GM21529 (cell line): ENCODE results near the gene BCKDK.

Source experiments
- ATAC-seq: cut with Tn5 transposase; IDR thresholded peaks from one replicate; pipeline ENCODE4 v1.9.1; 2021; ENCODE audit not compliant: unreplicated experiment

The BCKDK gene

DNA sequence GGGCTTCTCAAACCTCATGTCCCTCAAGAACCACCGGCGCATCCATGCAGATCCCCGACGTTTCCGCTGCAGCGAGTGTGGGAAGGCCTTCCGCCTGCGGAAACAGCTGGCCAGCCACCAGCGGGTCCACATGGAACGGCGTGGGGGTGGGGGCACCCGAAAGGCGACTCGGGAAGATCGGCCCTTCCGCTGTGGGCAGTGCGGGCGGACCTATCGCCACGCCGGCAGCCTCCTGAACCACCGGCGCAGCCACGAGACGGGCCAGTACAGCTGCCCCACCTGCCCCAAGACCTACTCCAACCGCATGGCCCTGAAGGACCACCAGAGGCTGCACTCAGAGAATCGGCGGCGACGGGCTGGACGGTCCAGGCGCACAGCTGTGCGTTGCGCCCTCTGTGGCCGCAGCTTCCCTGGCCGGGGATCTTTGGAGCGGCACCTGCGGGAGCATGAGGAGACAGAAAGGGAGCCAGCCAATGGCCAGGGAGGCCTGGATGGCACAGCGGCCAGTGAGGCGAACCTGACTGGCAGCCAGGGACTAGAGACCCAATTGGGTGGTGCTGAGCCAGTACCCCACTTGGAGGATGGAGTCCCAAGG lies 28.1 kb upstream of the BCKDK start:
- no peak for ATAC-seq

DNA sequence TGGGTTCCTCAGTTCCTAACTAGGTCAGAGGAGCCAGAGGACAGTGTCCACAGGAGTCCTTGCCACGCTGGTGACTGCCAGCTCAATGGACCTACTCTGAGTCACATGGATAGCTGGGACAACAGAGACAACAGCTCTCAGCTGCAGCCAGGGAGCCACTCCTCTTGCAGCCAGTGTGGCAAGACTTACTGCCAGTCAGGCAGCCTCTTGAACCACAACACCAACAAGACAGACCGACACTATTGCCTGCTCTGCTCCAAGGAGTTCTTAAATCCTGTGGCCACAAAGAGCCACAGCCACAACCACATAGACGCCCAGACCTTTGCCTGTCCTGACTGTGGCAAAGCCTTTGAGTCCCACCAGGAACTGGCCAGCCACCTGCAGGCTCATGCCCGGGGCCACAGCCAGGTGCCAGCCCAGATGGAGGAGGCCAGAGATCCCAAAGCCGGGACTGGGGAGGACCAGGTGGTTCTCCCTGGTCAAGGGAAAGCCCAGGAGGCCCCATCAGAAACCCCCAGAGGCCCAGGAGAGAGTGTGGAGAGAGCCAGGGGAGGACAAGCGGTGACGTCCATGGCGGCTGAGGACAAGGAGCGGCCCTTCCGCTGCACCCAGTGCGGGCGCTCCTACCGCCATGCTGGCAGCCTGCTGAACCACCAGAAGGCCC lies 27.3 kb upstream of the BCKDK start:
- ATAC-seq: no peak

GRCh38 chr16:31081428-31082351 lies 26.5 kb upstream of the BCKDK start:
- no peak for ATAC-seq

- ATAC-seq: no peak
Observed at GRCh38 chr16:31082368-31083045, 25.7 kb upstream of the BCKDK start.

- no peak for ATAC-seq
Observed at GRCh38 chr16:31083081-31083480, 25.1 kb upstream of the BCKDK start.

GRCh38 chr16:31083556-31083955 lies 24.6 kb upstream of the BCKDK start:
- ATAC-seq: no peak

GRCh38 chr16:31083981-31084380 lies 24.2 kb upstream of the BCKDK start:
- no peak for ATAC-seq

DNA sequence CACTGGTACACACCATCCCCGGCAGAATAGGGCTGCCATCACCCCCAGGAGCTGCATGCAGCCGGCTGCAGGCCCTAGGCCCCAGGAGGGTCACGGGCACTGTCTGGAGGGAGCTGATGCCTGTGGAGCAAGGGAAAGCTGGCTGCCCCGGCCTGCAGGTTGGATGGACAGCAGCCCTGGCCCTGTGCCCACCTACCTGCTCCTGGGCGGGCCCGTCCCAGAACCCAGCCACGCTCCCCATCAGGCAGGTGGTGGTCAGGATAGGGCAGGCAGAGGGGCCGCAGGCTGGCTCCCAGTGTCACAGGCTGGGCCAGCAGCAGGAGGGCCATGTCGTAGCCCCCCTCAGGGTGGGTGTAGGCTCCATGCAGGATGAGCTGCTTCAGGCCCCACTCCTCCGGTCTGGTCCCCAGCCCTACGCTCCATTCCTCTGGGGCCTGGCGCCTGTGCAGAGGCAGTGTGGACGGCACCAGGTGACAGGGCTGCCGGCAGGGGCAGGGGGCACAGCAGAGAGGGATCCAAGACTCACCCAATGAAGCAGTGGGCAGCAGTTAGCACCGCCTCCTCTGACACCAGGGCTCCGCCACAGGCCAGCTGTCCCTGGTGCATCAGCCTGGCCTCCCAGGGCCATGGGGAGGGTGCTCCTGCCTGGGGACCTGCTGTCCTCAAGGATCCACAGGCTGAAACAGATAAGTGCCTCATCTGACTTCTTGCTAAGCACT lies 23.4 kb upstream of the BCKDK start:
- no peak for ATAC-seq

GRCh38 chr16:31085411-31085810 lies 22.8 kb upstream of the BCKDK start:
- no peak for ATAC-seq

- ATAC-seq: no peak
Observed at GRCh38 chr16:31085873-31086628, 22.1 kb upstream of the BCKDK start.

DNA sequence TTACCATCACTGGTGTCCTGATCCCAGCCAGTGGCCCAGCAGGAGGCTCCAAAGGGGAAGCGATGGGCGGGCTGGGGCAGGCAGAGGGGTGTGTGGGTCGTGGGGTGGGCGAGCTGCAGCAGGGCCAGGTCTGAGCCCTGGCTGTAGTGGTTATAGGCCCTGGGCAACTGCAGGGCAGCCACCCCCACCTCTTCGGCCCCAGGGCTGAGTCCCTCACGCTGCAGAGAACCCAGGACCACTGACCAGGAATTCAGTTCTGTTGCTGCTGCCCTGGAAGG lies 21.6 kb upstream of the BCKDK start:
- no peak for ATAC-seq

DNA sequence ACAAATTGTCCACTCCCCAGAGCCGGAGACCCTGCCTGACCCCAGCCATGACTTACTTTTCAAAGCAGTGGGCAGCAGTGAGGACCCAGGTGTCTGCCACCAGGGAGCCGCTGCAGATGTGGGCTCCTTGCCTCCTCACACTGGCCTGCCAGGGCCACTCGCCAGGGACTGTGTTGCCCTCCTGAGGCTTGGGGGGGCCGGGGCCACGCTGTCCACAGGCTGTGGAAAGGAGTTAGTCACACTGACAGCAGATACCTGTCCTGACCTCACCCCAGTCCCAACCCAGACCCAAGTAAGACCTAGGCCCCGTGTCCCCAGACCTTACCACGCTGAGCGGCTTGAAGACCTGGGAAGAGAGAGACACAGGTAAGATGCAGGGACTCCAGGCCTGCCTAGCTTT lies 20.7 kb upstream of the BCKDK start:
- no peak for ATAC-seq

- ATAC-seq: no peak
Observed at GRCh38 chr16:31087971-31088370, 20.2 kb upstream of the BCKDK start.

DNA sequence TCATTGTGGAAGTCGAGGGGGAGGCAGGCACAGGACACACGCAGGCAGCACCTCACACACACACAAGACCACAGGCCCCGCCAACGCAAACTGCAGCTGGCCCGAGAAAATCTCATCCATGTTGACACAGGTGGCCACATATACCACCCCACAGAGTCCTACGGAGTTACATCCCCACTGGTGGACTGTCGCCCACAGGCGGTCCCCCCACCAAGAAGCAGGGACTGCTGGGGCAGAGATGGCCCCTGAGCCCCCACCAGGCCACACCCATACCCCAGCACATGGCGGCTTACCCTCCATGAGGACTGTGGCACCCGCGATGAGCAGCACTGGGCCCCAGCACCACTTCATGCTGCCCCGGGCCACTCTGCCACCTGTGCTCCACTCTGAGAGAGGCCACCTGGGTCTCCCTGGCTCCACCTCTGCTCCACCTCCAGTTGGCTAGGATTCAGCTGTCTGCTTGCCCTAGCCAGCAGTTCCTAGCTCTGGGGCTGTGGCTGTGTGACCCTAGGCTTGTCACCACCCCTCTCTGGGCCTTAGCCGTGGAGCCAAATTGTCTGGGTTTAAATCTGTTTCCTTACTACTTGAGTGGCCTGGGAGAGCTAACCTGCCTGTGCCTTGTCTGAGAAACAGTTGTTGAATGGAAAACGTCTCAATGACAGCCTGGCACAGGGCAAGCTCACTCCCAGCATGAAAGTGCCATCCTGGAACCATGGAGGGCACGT lies 19.6 kb upstream of the BCKDK start, which contains the start of gene PRSS53:
TSS of gene PRSS53 (minus strand) at position 485 of the 725 bp plus-strand sequence. CDS start at position 351, 134 bp downstream.
- no peak for ATAC-seq

DNA sequence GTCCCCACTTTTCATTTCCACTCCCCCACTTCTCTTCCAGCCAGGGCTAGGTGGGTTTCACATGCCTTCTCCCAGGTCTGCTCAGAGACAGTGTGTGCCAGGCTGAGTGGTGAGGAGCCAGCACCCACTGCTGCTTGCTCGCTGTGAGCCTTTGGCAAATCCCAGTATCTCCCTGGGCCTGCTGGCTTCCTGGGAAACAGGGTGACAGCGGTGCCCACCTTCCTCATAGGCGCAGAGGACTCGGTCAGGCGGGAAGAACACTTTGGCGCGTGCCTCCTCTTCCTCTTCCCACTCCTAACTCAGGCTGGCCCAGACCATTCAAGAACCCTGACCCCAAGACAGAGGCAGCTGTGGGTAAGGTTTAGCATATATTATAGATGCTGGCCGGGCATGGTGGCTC lies 19.0 kb upstream of the BCKDK start:
- no peak for ATAC-seq

- ATAC-seq: no peak
Observed at GRCh38 chr16:31090540-31090939, 17.6 kb upstream of the BCKDK start.

DNA sequence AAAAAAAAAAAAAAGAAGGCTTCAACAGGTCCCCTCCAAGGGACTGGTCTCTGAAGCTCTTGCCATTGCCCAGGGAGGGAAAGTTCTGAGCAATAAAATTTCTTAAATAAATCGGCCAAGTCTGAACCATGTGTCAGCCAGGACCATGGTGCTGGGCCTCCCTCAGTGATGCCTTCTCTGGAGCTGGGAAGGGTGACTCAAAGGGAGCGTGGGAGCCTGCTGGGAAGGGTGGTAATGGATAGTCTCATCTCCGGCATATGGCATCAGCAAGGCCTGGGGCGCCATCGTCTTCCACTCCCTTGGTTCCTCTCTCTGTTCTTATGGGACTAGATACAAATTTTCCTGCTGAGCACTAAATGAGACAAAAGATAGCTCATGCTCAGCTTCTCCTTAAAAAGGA lies 15.9 kb upstream of the BCKDK start:
- ATAC-seq: no peak

DNA sequence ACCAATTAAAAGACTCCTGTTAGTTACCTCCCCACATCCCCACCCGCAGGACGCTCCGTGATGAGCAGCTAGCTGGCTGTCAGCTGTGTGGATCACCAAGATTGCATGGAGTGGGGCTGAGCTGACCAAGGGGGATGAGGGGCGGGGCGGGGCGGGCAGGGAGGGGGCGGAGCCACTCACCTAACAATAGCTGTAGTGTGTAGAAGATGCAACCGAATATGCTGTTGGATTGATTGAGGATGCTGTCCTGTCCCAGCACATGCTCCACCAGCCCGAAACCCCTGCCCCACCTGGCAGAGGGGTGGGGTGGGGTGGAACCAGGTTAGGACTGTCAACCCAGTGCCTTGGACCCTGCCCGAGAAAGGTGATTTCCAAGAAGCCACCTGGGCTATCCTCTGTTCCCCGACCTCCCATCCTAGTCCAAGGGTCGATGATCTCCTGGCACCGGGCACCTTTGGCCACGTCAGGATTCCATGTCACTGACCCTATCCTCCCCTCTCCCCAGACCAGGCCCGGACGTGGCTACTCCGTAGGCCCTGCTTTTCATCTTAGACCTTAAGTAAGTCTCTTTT lies 15.0 kb upstream of the BCKDK start:
- ATAC-seq: no peak

DNA sequence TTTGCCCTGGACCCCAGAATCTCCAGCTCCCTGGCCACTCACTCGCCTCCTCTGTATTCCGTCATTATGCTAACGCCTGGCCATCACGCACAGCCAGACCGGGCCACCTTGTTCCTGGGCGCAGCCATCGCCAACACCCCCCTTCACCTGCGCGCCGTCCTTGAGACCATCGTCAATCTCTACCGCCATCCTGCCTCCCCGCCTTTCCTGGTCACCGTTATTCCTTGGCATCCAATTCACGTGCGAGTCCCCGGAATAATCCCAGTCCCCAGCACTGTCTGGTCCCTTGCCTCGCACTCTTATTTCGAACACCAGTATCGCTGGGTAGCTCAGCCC lies 14.1 kb upstream of the BCKDK start:
- ATAC-seq: no peak
